ENCODE data around the gene TMEM106B.
A peak's percentile ranks its signal among the peaks of the same experiment; 100 is the strongest.

Gene TMEM106B

DNA sequence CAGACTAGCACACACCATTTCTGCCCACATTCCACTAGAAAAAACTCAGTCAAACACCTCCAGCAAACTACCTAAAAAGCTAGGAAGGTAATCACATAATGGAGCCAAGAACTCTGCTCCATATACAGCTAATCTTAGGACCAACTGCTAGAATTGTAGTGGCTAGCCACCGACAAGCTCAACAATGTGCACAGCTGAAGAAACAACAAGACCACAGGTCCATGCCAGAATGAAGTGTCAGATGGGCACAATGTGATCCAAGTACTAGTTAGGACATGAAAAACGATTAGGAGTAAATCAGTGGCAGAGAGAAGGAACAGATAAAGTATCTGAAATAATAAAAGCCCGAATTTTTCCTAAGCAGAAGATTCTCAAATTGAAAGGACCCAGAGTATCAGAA is 38.6 kb downstream of the TMEM106B start:
- Mint-ChIP-seq H3K27me3 (peaks cover 3% of the 10 kb centered on the region), H3K4me1 (no peaks in the 10 kb centered on the region), H3K36me3 (peaks cover 13% of the 10 kb centered on the region), H3K9me3 (peaks cover 15% of the 10 kb centered on the region), H3K27ac (no peak overlapping the region), H3K4me3 (no peak overlapping the region)

DNA sequence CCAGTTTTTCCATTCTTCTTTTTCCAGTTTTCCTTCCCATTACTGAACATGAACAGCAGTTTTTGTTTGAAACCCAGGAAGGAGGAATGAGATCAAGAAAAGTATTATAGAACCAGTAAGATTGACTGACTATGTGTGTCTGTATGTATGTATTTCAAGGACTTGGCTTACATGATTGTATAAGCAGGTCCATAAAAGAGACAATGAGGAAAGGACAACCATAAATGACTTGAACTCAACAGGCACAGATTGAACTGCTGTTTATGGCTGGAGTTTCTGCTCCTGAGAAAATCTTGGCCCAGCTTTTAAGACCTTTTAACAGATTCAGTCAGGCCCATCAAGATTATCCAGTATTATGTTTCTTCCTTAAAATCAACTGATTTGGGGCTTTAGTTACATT is 39.1 kb downstream of the TMEM106B start:
- no peak overlapping the region for H3K27ac Mint-ChIP-seq

GRCh38 chr7:12256090-12256489 is 45.0 kb downstream of the TMEM106B start:
- peaks cover 3% of the 10 kb centered on the region for H3K27me3 Mint-ChIP-seq
- H3K36me3 Mint-ChIP-seq = peaks cover 13% of the 10 kb centered on the region
- H3K27ac Mint-ChIP-seq = peak overlapping the region; percentile 92
- peaks cover 16% of the 10 kb centered on the region for H3K4me1 Mint-ChIP-seq
- H3K4me3 Mint-ChIP-seq = no peak overlapping the region
- peaks cover 15% of the 10 kb centered on the region for H3K9me3 Mint-ChIP-seq

More for the DNA sequence above, 39.1 kb downstream of the TMEM106B start:
- peaks cover 3% of the 10 kb centered on the region for H3K27me3 Mint-ChIP-seq
- peaks cover 13% of the 10 kb centered on the region for H3K36me3 Mint-ChIP-seq
- H3K4me3 Mint-ChIP-seq = no peak overlapping the region
- peaks cover under 1% of the 10 kb centered on the region for H3K4me1 Mint-ChIP-seq
- H3K9me3 Mint-ChIP-seq = peaks cover 15% of the 10 kb centered on the region

GRCh38 chr7:12257582-12257981 is 46.5 kb downstream of the TMEM106B start:
- peaks cover 17% of the 10 kb centered on the region for H3K4me1 Mint-ChIP-seq
- no peak overlapping the region for H3K4me3 Mint-ChIP-seq
- H3K27ac Mint-ChIP-seq = no peak overlapping the region
- H3K27me3 Mint-ChIP-seq = no peaks in the 10 kb centered on the region
- H3K9me3 Mint-ChIP-seq = peaks cover 2% of the 10 kb centered on the region
- H3K36me3 Mint-ChIP-seq = peaks cover under 1% of the 10 kb centered on the region

DNA sequence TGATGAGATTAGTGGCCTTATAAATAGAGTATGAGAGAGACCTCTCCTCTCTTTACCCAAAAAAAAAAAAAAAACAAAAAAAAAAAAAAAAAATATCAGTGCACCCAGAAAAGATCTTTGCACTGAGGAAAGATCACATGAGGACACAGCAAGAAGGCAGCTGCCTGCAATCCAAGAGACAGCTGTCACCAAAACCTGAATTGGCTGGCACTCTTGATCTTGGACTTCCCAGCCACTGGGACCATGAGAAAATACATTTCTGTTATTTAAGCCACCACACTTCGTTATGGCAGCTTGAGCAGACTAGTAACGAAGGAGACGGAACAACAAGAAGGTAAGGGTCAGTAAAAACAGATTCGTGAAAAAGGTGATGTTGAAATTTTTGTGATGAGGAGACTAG is 47.0 kb downstream of the TMEM106B start:
- Mint-ChIP-seq H3K27ac (no peak overlapping the region), H3K4me1 (peaks cover 17% of the 10 kb centered on the region), H3K9me3 (no peaks in the 10 kb centered on the region), H3K36me3 (no peaks in the 10 kb centered on the region), H3K27me3 (no peaks in the 10 kb centered on the region), H3K4me3 (no peak overlapping the region)

- Mint-ChIP-seq H3K4me1 (no peaks in the 10 kb centered on the region), H3K27me3 (no peaks in the 10 kb centered on the region), H3K27ac (no peak overlapping the region), H3K4me3 (no peak overlapping the region), H3K36me3 (no peaks in the 10 kb centered on the region), H3K9me3 (no peaks in the 10 kb centered on the region)
Observed at GRCh38 chr7:12267542-12267941, 56.4 kb downstream of the TMEM106B start.

GRCh38 chr7:12269100-12269895 is 58.2 kb downstream of the TMEM106B start:
- H3K4me3 Mint-ChIP-seq = no peak overlapping the region
- no peaks in the 10 kb centered on the region for H3K27me3 Mint-ChIP-seq
- no peaks in the 10 kb centered on the region for H3K9me3 Mint-ChIP-seq
- H3K27ac Mint-ChIP-seq = no peak overlapping the region
- no peaks in the 10 kb centered on the region for H3K36me3 Mint-ChIP-seq
- H3K4me1 Mint-ChIP-seq = no peaks in the 10 kb centered on the region

DNA sequence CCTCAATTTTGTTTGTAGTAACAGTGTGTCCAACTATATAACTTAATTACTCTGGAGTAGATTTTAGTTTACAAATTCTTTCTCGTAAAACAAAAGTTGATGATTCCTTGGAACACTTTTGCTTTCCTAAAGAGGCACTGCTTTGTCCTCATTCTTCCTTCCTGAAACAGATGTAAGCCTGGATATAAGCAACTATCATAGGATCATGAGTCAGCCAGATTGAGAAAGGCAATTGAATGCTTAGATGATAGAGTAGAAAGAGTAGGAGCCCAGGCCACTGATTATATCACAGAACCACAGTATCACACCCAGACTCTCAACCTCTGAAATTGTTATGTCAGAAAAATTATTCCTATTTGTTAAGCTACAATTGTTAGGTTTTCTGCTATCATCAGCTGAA is 69.9 kb downstream of the TMEM106B start:
- no peaks in the 10 kb centered on the region for H3K4me1 Mint-ChIP-seq
- H3K27me3 Mint-ChIP-seq = peaks cover 1% of the 10 kb centered on the region
- peaks cover 15% of the 10 kb centered on the region for H3K9me3 Mint-ChIP-seq
- no peak overlapping the region for H3K4me3 Mint-ChIP-seq
- H3K36me3 Mint-ChIP-seq = peaks cover 9% of the 10 kb centered on the region
- H3K27ac Mint-ChIP-seq = no peak overlapping the region

DNA sequence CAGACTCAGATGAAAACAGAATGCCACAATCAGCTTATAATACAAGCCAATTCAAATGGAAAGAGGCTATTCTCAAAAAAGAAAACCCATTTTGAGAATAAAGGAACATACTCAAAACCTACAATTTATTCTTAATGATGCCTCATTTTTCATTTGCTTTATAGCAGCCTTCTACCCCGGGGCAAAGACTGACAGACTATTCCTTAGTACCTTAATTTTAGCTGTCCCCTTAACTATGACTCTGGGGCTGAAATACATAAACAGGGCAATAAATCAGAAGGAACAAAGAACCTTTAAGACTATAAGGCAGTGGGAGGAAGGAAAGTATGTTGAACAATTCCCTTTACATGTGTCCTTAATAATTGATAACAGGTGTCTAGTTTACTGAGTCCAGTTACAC is 76.8 kb downstream of the TMEM106B start:
- peaks cover 1% of the 10 kb centered on the region for H3K27me3 Mint-ChIP-seq
- H3K4me1 Mint-ChIP-seq = no peaks in the 10 kb centered on the region
- no peak overlapping the region for H3K27ac Mint-ChIP-seq
- no peaks in the 10 kb centered on the region for H3K9me3 Mint-ChIP-seq
- H3K4me3 Mint-ChIP-seq = no peak overlapping the region
- peaks cover 3% of the 10 kb centered on the region for H3K36me3 Mint-ChIP-seq

DNA sequence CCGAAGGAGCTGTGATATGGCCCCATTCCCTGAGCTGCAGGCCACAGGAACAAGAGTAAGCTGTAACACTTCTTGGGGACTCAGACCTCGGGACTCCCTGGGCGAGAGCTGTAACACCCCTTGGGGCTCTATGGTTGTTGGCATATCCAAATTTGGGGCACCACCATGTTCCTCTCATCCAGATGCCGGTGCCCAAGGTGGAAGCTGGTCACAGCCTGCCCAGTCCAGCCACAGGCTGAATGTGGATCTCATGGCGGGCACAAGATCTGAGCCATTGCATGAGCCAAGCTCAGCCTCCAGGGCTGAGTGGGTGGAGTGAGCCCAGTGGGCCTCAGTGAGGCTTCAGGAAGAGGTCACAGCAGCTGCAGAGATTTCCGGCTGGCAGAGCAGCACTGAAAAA is 78.9 kb downstream of the TMEM106B start:
- peaks cover 3% of the 10 kb centered on the region for H3K36me3 Mint-ChIP-seq
- no peaks in the 10 kb centered on the region for H3K4me1 Mint-ChIP-seq
- no peak overlapping the region for H3K27ac Mint-ChIP-seq
- no peaks in the 10 kb centered on the region for H3K27me3 Mint-ChIP-seq
- no peak overlapping the region for H3K4me3 Mint-ChIP-seq
- H3K9me3 Mint-ChIP-seq = no peaks in the 10 kb centered on the region

DNA sequence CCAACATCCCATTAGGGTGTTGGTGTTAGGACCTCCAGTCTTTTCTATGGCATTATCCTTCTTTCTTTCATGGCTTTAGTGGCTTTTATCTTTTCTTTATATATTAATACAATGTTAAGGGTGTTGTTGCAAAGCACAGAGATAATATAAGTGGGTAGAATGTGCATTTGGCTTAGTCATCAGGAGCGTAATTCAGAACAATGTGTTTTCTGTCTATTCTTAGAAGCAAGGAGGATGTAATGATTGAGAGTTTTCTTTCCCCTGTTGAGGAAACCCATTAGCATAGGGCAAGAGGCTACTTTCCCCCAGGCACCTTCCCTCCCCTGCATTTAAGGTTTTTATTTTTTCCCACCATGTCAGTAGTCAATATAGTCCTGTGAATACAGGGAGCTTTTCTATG is 79.7 kb downstream of the TMEM106B start:
- Mint-ChIP-seq H3K27ac (no peak overlapping the region), H3K9me3 (no peaks in the 10 kb centered on the region), H3K4me1 (no peaks in the 10 kb centered on the region), H3K36me3 (peaks cover 3% of the 10 kb centered on the region), H3K4me3 (no peak overlapping the region), H3K27me3 (no peaks in the 10 kb centered on the region)

DNA sequence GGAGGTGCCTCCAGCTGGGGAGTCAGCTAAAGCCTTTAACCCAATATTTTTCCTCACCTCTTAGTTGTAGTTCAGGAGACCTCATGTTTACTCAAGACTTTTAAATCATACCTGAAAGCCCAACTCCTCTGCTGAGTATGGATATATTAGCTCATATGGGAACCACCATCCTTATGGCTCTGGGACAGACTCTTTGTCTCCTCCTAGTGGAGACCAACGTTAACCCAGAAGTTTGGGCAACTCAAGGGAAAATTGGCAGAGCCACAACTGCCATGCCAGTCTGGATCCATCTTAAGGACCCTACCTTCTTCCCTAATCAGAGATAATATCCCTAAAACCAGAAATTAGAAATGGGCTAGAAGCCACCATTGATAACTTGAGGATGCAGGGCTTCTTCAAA is 80.8 kb downstream of the TMEM106B start:
- no peak overlapping the region for H3K27ac Mint-ChIP-seq

More for the DNA sequence above, 80.8 kb downstream of the TMEM106B start:
- Mint-ChIP-seq H3K4me3 (no peak overlapping the region), H3K9me3 (no peaks in the 10 kb centered on the region), H3K4me1 (no peaks in the 10 kb centered on the region), H3K36me3 (peaks cover 3% of the 10 kb centered on the region), H3K27me3 (no peaks in the 10 kb centered on the region)
